Muscle layer of colon (tissue), 2 donors: ENCODE results near the gene OR1I1.
"Not testable (repeated sequence)": the region's sequence is repeated elsewhere in the genome, so short reads cannot be mapped to it uniquely, and the experiment has no call there.

Experiments
- H3K27ac ChIP-seq: one replicate; pipeline ENCODE4 v1.7.0; 2013; ENCODE audit warnings: low read depth, mild to moderate bottlenecking, low read length, moderate library complexity
- H3K27me3 ChIP-seq, 2 donors: one replicate each; pipeline ENCODE4 v1.7.0; 2013; ENCODE audit warnings: low read length in 2 of 2, mild to moderate bottlenecking in 2 of 2; ENCODE audit not compliant: insufficient read depth in 2 of 2, control insufficient read depth in 1 of 2
- H3K36me3 ChIP-seq: one replicate; pipeline ENCODE4 v1.7.0; 2013; ENCODE audit warnings: mild to moderate bottlenecking, low read length; ENCODE audit not compliant: insufficient read depth
- H3K4me1 ChIP-seq: one replicate; pipeline ENCODE4 v1.7.0; 2013; ENCODE audit warnings: mild to moderate bottlenecking, low read length; ENCODE audit not compliant: insufficient read depth
- H3K4me3 ChIP-seq, 2 donors: one replicate each; pipeline ENCODE4 v1.7.0; 2013; ENCODE audit warnings: low read length in 2 of 2, low read depth in 1 of 2, mild to moderate bottlenecking in 1 of 2, moderate library complexity in 1 of 2
- H3K9ac ChIP-seq: one replicate; pipeline ENCODE4 v1.7.0; 2013; ENCODE audit warnings: low read length
- H3K9me3 ChIP-seq: one replicate; pipeline ENCODE4 v1.7.0; 2013; ENCODE audit warnings: mild to moderate bottlenecking, low read length
- donor health status: abdominal sarcoma.
- donor health status: Adenocarcinoma of cecum.

OR1I1 gene

DNA sequence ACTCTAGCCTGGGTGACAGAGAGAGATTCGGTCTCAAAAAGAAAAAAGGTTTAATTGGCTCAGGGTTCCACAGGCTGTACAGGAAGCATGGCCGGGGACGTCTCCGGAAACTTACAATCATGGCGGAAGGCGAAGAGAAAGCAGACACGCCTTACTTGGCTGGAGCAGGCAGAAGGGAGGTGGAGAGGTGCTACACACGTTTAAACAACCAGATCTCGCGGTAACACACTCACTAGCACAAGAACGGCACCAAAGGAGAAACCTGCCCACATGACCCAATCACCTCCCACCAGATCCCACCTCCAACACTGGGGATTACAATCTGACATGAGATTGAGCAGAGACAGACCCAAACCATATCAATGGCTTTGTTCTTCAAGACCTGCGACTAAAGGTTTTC is 20.0 kb upstream of the OR1I1 start:
- Histone ChIP-seq H3K27me3 (no peaks in the 10 kb centered on the region), H3K9ac (no peak overlapping the region), H3K27ac (no peak overlapping the region), H3K9me3 (no peaks in the 10 kb centered on the region), H3K36me3 (no peaks in the 10 kb centered on the region), H3K4me3 (no peak overlapping the region), H3K4me1 (no peaks in the 10 kb centered on the region)

GRCh38 chr19:15070386-15070785 is 11.6 kb upstream of the OR1I1 start:
- not testable (repeated sequence) for H3K9ac ChIP-seq, H3K4me1 ChIP-seq, H3K4me3 ChIP-seq, H3K27ac ChIP-seq, H3K27me3 ChIP-seq, H3K36me3 ChIP-seq, H3K9me3 ChIP-seq

- no peak overlapping the region for H3K4me3 ChIP-seq
- H3K27me3 ChIP-seq, result peaks cover 0 to 4% of the 10 kb centered on the region in 2 donors
- no peaks in the 10 kb centered on the region for H3K4me1 ChIP-seq
- H3K9ac ChIP-seq, result no peak overlapping the region
- no peaks in the 10 kb centered on the region for H3K36me3 ChIP-seq
- H3K27ac ChIP-seq, result no peak overlapping the region
- H3K9me3 ChIP-seq, result no peaks in the 10 kb centered on the region
Observed at GRCh38 chr19:15072930-15073647, 8.9 kb upstream of the OR1I1 start.

- Histone ChIP-seq H3K4me3 (no peak overlapping the region), H3K9me3 (no peaks in the 10 kb centered on the region), H3K27ac (no peak overlapping the region), H3K27me3 (peaks cover 0 to 6% of the 10 kb centered on the region in 2 donors), H3K9ac (no peak overlapping the region), H3K36me3 (no peaks in the 10 kb centered on the region), H3K4me1 (no peaks in the 10 kb centered on the region)
Observed at GRCh38 chr19:15074371-15074770, 7.6 kb upstream of the OR1I1 start.

GRCh38 chr19:15075806-15076205 is 6.2 kb upstream of the OR1I1 start:
- Histone ChIP-seq H3K9ac (no peak overlapping the region), H3K27ac (no peak overlapping the region), H3K4me3 (no peak overlapping the region), H3K27me3 (peaks cover 0 to 6% of the 10 kb centered on the region in 2 donors), H3K36me3 (no peaks in the 10 kb centered on the region), H3K9me3 (no peaks in the 10 kb centered on the region), H3K4me1 (no peaks in the 10 kb centered on the region)

- H3K27ac ChIP-seq, H3K9ac ChIP-seq, H3K36me3 ChIP-seq, H3K4me1 ChIP-seq, H3K9me3 ChIP-seq, H3K4me3 ChIP-seq: not testable (repeated sequence)
- H3K27me3 ChIP-seq, result peaks cover 0 to 10% of the 10 kb centered on the region in 2 donors
Observed at GRCh38 chr19:15080002-15080401, 2.0 kb upstream of the OR1I1 start.

DNA sequence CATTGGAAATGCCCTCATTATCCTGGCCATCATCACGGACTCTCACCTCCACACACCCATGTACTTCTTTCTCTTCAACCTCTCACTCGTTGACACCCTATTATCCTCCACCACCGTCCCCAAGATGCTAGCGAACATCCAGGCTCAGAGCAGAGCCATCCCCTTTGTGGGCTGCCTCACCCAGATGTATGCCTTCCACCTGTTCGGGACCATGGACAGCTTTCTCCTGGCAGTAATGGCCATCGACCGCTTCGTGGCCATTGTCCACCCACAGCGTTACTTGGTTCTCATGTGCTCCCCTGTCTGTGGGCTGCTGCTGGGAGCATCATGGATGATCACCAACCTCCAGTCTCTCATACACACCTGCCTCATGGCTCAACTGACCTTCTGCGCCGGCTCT is 5.2 kb downstream of the OR1I1 start:
- H3K4me3 ChIP-seq, result no peak overlapping the region
- no peaks in the 10 kb centered on the region for H3K36me3 ChIP-seq
- no peak overlapping the region for H3K9ac ChIP-seq
- peaks cover 3% of the 10 kb centered on the region for H3K4me1 ChIP-seq
- H3K27me3 ChIP-seq, result peaks cover 0 to under 1% of the 10 kb centered on the region in 2 donors
- no peaks in the 10 kb centered on the region for H3K9me3 ChIP-seq
- H3K27ac ChIP-seq, result no peak overlapping the region

DNA sequence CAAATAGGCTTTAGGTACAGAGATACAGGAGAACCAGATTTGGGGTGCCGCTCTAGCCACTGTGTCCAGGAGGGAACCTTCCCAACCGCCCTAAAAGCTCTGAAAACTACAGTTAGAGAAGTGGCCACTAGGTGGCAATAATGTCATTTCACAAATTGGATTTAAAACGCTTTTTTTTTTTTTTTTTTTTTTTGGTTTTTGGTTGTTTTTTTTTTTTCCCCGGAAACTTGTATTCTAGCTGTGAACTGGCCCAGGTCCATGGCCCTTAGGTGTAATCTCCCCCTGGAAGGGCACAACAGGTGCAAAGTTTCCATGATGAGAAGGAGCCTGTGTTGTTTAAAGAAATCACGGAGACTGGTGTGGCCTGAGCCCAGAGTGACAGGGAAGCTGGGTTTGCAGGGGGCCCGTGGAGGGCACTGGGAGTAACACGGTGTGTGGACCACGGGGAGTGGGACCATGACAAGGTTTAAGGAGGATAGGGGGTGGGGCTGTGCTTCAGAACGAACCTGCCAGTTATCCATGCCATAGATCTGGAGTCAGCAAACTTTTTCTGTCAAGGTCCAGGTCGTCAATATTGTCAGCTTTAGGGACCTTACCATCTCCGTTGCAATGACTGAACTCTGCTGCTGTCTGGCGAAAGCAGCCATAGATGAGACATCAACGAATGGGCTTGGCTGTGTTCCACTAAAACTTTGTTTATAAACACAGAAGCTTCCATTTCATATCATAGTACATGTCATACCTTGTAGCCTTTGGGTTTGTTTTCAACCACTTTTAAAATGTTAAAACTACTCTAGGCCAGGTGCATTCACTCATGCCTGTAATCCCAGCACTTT is 10.1 kb downstream of the OR1I1 start:
- Histone ChIP-seq H3K9ac (no peak overlapping the region), H3K4me1 (peaks cover 6% of the 10 kb centered on the region), H3K27ac (no peak overlapping the region), H3K4me3 (no peak overlapping the region), H3K27me3 (no peaks in the 10 kb centered on the region), H3K9me3 (no peaks in the 10 kb centered on the region), H3K36me3 (no peaks in the 10 kb centered on the region)

- H3K36me3 ChIP-seq, result no peaks in the 10 kb centered on the region
- no peaks in the 10 kb centered on the region for H3K9me3 ChIP-seq
- no peak overlapping the region for H3K9ac ChIP-seq
- no peak overlapping the region for H3K4me3 ChIP-seq
- H3K27ac ChIP-seq, result no peak overlapping the region
- H3K4me1 ChIP-seq, result peaks cover 6% of the 10 kb centered on the region
- no peaks in the 10 kb centered on the region for H3K27me3 ChIP-seq
Observed at GRCh38 chr19:15093001-15093400, 11.0 kb downstream of the OR1I1 start.

DNA sequence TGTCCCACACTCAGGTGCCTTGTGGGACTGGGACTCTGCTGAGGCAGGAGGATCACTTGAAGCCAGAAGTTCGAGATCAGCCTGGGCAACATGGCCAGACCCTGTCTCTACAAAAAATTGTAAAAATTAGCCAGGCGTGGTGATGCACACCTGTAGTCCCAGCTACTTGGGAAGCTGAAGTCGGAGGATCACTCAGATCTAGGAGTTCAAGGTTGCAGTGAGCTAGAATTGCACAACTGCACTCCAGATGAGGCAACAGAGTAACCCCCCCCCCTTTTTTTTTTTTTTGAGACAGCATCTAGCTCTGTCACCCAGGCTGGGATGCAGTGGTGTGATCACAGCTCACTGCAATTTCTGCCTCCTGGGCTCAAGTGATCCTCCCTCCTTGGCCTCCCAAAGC is 14.2 kb downstream of the OR1I1 start:
- H3K36me3 ChIP-seq, result no peaks in the 10 kb centered on the region

GRCh38 chr19:15097980-15098379 is 16.0 kb downstream of the OR1I1 start:
- H3K9me3 ChIP-seq, H3K36me3 ChIP-seq, H3K4me1 ChIP-seq, H3K27me3 ChIP-seq, H3K4me3 ChIP-seq, H3K27ac ChIP-seq, H3K9ac ChIP-seq: not testable (repeated sequence)

More for the DNA sequence above, 14.2 kb downstream of the OR1I1 start:
- Histone ChIP-seq H3K4me1 (peaks cover 6% of the 10 kb centered on the region), H3K9ac (no peak overlapping the region), H3K9me3 (no peaks in the 10 kb centered on the region), H3K27ac (no peak overlapping the region), H3K27me3 (no peaks in the 10 kb centered on the region), H3K4me3 (no peak overlapping the region)
